PC-3 (cell line): ENCODE measurements around the gene PIM1. TPM values are rescaled to one million over a fixed set of nuclear protein-coding genes. Genes with fewer than 3 reads are reported as not detected.

Experiments
- ATAC-seq: fragments of 200-7000 bp; cut with Tn5 transposase; 2 replicates; pipeline ENCODE4 v1.9.1; 2020; ENCODE audit warnings: mild to moderate bottlenecking, moderate library complexity
- BruUV-seq: library from RNA; stranded (reverse); fragments of 400-500 nt; replicated peaks from 2 replicates; lab custom pipeline; 2021; lab: Mats Ljungman, UMichigan
- CTCF ChIA-PET: fragments of 300-600 bp; sonication (Branson Sonifier 250); formaldehyde crosslinking; loops from one replicate; lab custom pipeline; 2022; ENCODE audit warnings: antibody characterized with exemption; lab: Charles Lee
- POLR2A ChIA-PET: fragments of 300-600 bp; sonication (Branson Sonifier 250); formaldehyde crosslinking; loops from one replicate; lab custom pipeline; 2022; ENCODE audit warnings: antibody characterized with exemption; ENCODE audit not compliant: unreplicated experiment; lab: Charles Lee
- DNase-seq: peaks from one replicate; pipeline ENCODE4 v3.0.0-alpha.2; 2015
- H2AFZ ChIP-seq: fragments of 300-600 bp; sonication (generic); 2 replicates; pipeline ENCODE4 v1.6.0; 2016; ENCODE audit warnings: antibody characterized with exemption, low read length
- H3F3A ChIP-seq: fragments of 300-600 bp; sonication (generic); one replicate; pipeline ENCODE4 v1.6.0; 2017; ENCODE audit warnings: antibody characterized with exemption, low read length, control low read depth, mild to moderate bottlenecking; ENCODE audit not compliant: unreplicated experiment
- H3K27ac ChIP-seq: fragments of 300-600 bp; sonication (generic); 2 replicates; pipeline ENCODE4 v1.5.1; 2016; ENCODE audit warnings: mild to moderate bottlenecking, low read length
- H3K27me3 ChIP-seq: fragments of 300-600 bp; sonication (generic); 2 replicates; pipeline ENCODE4 v1.6.1; 2016; ENCODE audit warnings: low read length, mixed read lengths
- H3K36me3 ChIP-seq: fragments of 300-600 bp; sonication (generic); 2 replicates; pipeline ENCODE4 v1.6.1; 2016; ENCODE audit warnings: low read depth, mixed run types, low read length, mixed read lengths
- H3K4me1 ChIP-seq: fragments of 300-600 bp; sonication (generic); 2 replicates; pipeline ENCODE4 v1.5.1; 2016; ENCODE audit warnings: low read length; ENCODE audit not compliant: insufficient read depth
- H3K4me2 ChIP-seq: fragments of 300-600 bp; sonication (generic); 2 replicates; pipeline ENCODE4 v1.6.0; 2016; ENCODE audit warnings: low read length
- H3K4me3 ChIP-seq: fragments of 300-600 bp; sonication (generic); 2 replicates; pipeline ENCODE4 v1.5.1; 2016; ENCODE audit warnings: mild to moderate bottlenecking, low read length, mixed read lengths
- H3K79me2 ChIP-seq: fragments of 300-600 bp; sonication (generic); 2 replicates; pipeline ENCODE4 v1.6.1; 2017; ENCODE audit warnings: low read length, mixed read lengths
- H3K9ac ChIP-seq: fragments of 300-600 bp; sonication (generic); 2 replicates; pipeline ENCODE4 v1.6.0; 2016; ENCODE audit warnings: mild to moderate bottlenecking, low read length
- H3K9me2 ChIP-seq: fragments of 300-600 bp; sonication (generic); replicated peaks from 2 replicates; pipeline ENCODE4 v1.6.1; 2016; ENCODE audit warnings: mixed run types, low read length, mixed read lengths
- H3K9me3 ChIP-seq: fragments of 300-600 bp; sonication (generic); 2 replicates; pipeline ENCODE4 v1.6.1; 2016; ENCODE audit warnings: low read length, mixed read lengths
- H4K20me1 ChIP-seq: fragments of 300-600 bp; sonication (generic); 2 replicates; pipeline ENCODE4 v1.6.1; 2016; ENCODE audit warnings: low read length, mixed read lengths
- EZH2 ChIP-seq: fragments of 300-600 bp; sonication (generic); IDR thresholded peaks from one replicate; pipeline ENCODE4 v1.6.1; 2017; ENCODE audit warnings: antibody characterized with exemption, mild to moderate bottlenecking, low read length; ENCODE audit not compliant: unreplicated experiment
- EZH2phosphoT487 ChIP-seq: fragments of 300-600 bp; sonication (generic); IDR thresholded peaks from 2 replicates; pipeline ENCODE4 v1.6.1; 2018; ENCODE audit warnings: mild to moderate bottlenecking, antibody characterized with exemption, low read length, borderline replicate concordance
- intact Hi-C: fragments of 100-400 bp; cut with micrococcal nuclease; formaldehyde crosslinking; loops from 2 replicates; pipeline ENCODE4 v1.9.0; 2023
- total RNA-seq: library from RNA; depleted of rRNA; stranded (reverse); fragments of >200 nt; gene quantifications from 2 replicates; pipeline ENCODE4 v1.2.3, GENCODE V29; 2014
- TF ChIP-seq, protein P1 (sequence below): fragments of 300-600 bp; sonication (generic); conservative IDR thresholded peaks from 2 replicates; pipeline ENCODE4 v1.5.1; 2017; ENCODE audit warnings: antibody characterized with exemption, low read depth, mild to moderate bottlenecking, low read length

The PIM1 gene
- total RNA-seq, 1 experiment from 2014 or later = 74.1 TPM

DNA sequence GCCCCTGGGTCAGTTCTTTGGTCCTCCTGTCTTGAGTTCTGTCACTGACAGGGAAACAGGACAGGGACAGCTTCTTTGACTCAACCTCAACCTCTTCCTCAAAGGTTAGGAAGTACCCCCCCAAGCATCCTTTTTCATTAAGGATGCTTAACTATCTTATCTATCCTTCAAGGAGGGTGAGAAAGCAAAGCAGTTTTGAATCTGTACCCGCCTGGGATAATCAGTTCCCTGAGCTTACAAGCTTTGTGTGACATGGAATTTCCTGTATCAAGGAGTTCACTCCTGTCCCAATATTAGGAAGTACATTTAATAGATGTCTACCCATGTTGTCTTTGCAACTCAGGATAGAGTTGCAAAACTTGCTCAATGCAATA lies 31.1 kb upstream of the PIM1 start:
- Histone ChIP-seq H3K9me2 (no peaks in the 10 kb centered on the region), H3K4me1 (peaks cover 65% of the 10 kb centered on the region), H3K9ac (peak overlapping the region; percentile 82; the same call in 1 of the 2 replicates), H3F3A (peaks cover 3% of the 10 kb centered on the region), H3K4me3 (no peak overlapping the region), H3K4me2 (no peak overlapping the region), H3K79me2 (no peaks in the 10 kb centered on the region), H3K27me3 (no peaks in the 10 kb centered on the region), H3K27ac (peak overlapping the region; percentile 99), H4K20me1 (no peaks in the 10 kb centered on the region), H2AFZ (no peak overlapping the region), H3K9me3 (no peaks in the 10 kb centered on the region), H3K36me3 (no peaks in the 10 kb centered on the region)
- no peak for ATAC-seq
- intact Hi-C loops = no loop called here
- BruUV-seq = no TSS peak
- CTCF ChIA-PET = interaction anchor here (0.6 kb wide), 1 partner anchor 117 kb away, joined by 3 read pairs; no protein-coding TSS in a partner anchor
- DNase-seq = no peak
- POLR2A ChIA-PET = no interaction called here
- TF ChIP-seq, protein P1, sequence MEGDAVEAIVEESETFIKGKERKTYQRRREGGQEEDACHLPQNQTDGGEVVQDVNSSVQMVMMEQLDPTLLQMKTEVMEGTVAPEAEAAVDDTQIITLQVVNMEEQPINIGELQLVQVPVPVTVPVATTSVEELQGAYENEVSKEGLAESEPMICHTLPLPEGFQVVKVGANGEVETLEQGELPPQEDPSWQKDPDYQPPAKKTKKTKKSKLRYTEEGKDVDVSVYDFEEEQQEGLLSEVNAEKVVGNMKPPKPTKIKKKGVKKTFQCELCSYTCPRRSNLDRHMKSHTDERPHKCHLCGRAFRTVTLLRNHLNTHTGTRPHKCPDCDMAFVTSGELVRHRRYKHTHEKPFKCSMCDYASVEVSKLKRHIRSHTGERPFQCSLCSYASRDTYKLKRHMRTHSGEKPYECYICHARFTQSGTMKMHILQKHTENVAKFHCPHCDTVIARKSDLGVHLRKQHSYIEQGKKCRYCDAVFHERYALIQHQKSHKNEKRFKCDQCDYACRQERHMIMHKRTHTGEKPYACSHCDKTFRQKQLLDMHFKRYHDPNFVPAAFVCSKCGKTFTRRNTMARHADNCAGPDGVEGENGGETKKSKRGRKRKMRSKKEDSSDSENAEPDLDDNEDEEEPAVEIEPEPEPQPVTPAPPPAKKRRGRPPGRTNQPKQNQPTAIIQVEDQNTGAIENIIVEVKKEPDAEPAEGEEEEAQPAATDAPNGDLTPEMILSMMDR = no peak
- TF ChIP-seq EZH2 (no peak), EZH2phosphoT487 (no peak)

DNA sequence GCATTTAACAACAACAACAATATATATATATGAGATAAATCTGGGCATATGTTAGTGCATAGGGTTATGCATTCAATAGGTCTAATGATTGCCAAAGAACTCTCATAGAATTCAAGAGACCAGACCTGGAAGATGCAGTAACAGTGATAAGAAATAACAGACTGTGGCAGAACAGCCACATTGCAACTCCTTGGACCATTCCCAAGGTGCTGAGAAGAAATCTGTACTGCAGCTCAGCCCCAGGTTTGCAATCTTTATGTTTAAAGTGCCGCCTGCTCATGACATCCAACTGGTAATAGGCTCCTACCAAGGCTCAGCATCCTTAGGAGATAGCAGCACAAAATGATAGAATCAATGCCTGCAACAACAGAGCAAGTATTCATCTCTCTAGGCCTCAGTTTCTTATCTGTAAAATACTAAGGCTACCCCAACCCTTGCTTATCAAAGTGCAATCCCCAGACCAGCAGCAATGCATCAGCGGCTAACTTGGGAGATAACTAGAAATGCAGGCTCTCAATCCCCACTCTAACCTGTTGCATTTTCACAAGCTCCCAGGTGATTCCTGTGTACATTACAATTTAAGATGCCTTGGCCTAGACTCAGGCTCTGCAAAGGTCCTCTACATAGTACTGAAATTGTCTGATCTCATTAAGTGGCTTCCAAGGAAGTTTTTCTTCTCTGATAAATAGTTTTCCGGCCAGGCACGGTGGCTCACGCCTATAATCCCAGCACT lies 30.6 kb upstream of the PIM1 start:
- no peak for DNase-seq
- H3K9me2 ChIP-seq = no peaks in the 10 kb centered on the region
- CTCF ChIA-PET = no interaction called here
- no peaks in the 10 kb centered on the region for H3K9me3 ChIP-seq
- BruUV-seq = no TSS peak
- H3K4me2 ChIP-seq = no peak overlapping the region
- peaks cover 3% of the 10 kb centered on the region for H3F3A ChIP-seq
- intact Hi-C loops = no loop called here
- H3K27ac ChIP-seq = no peak overlapping the region
- no peaks in the 10 kb centered on the region for H4K20me1 ChIP-seq
- H2AFZ ChIP-seq = no peak overlapping the region
- POLR2A ChIA-PET = interaction anchor here (0.7 kb wide), 1 partner anchor 21 kb away, joined by 9 read pairs; no protein-coding TSS in a partner anchor
- H3K4me1 ChIP-seq = peaks cover 63% of the 10 kb centered on the region
- H3K27me3 ChIP-seq = no peaks in the 10 kb centered on the region
- H3K79me2 ChIP-seq = no peaks in the 10 kb centered on the region
- H3K36me3 ChIP-seq = no peaks in the 10 kb centered on the region
- TF ChIP-seq EZH2 = no peak
- TF ChIP-seq, protein P1 = no peak
- TF ChIP-seq EZH2phosphoT487 = no peak
- H3K9ac ChIP-seq = no peak overlapping the region
- H3K4me3 ChIP-seq = no peak overlapping the region
- no peak for ATAC-seq

DNA sequence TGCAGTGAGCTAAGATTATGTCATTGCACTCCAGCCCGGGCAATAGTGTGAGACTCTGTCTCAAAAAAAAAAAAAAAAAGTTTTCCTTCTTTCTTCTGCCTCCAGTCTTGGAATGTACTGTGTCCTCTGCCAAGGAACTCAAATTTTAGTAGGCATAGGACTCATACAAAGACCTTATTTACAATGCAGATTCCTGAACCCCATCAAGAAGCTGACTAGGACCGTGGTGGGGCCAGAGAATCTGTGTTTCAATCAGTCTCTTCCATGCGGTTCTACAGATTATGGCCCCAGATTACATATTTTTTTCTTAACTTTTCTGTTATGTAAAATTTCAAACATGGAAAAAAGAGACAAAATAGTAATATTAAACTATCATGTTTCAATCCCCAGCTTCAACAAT lies 29.8 kb upstream of the PIM1 start:
- H3K4me1 ChIP-seq = peaks cover 62% of the 10 kb centered on the region

More for the DNA sequence above, 29.8 kb upstream of the PIM1 start:
- DNase-seq (no peak), ATAC-seq (no peak)
- no peaks in the 10 kb centered on the region for H3K27me3 ChIP-seq
- peaks cover 3% of the 10 kb centered on the region for H3F3A ChIP-seq
- BruUV-seq = no TSS peak
- no peak overlapping the region for H3K27ac ChIP-seq
- ChIA-PET POLR2A (interaction anchor here (0.7 kb wide), 1 partner anchor 21 kb away, joined by 9 read pairs; no protein-coding TSS in a partner anchor), CTCF (no interaction called here)
- H3K9ac ChIP-seq = no peak overlapping the region
- TF ChIP-seq, protein P1 = no peak
- TF ChIP-seq EZH2phosphoT487 (no peak), EZH2 (no peak)
- H3K4me2 ChIP-seq = no peak overlapping the region
- intact Hi-C loops = no loop called here
- no peaks in the 10 kb centered on the region for H4K20me1 ChIP-seq
- no peaks in the 10 kb centered on the region for H3K9me2 ChIP-seq
- H3K36me3 ChIP-seq = no peaks in the 10 kb centered on the region
- H3K79me2 ChIP-seq = no peaks in the 10 kb centered on the region
- H3K4me3 ChIP-seq = no peak overlapping the region
- H3K9me3 ChIP-seq = no peaks in the 10 kb centered on the region
- no peak overlapping the region for H2AFZ ChIP-seq
